ENCODE results near the gene ZGLP1. TPM values are rescaled to one million over a fixed set of nuclear protein-coding genes. Genes with fewer than 3 reads are reported as not detected.

The ZGLP1 gene
- total RNA-seq, 1 experiment from 2014 or later, result 1.8 TPM

DNA sequence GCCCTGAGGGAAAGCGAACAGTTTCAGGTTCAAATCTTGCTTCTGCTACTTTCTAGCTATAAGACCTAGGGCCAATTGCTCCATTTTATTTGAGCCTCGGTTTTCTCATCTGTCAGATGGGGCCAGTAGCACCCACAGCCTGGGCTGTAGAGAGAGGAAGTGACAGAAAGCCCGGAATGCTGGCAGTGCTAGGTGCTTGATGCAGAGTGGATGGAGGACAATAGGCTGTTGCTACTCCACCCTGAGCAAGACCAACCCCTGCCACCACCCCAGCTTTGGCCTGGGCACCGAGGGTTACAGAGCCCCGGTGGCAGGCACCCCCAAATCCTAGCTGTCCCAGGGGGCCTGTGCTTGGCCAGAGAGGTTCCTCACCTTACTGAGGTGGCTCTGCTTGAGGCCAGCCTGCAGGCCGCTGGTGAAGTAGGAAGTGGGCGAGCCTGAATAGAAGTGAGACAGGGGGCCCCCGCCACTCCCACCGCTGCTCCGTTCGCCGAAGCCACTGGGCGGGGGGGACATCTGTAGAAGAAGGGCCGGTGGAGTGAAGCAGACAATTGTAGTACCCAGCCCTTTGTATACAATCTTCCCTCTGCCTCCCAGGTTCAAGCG, 8.3 kb upstream of the ZGLP1 start:
- H3K9me2 ChIP-seq (replicated peaks; ENCODE audit: low read length), result no peaks in the 10 kb centered on the region
- H3K27me3 ChIP-seq (ENCODE audit: low read length), result no peaks in the 10 kb centered on the region
- H3F3A ChIP-seq (ENCODE audit: low read length, unreplicated experiment), result no peaks in the 10 kb centered on the region
- H3K36me3 ChIP-seq (ENCODE audit: low read depth, low read length), result peaks cover 30% of the 10 kb centered on the region
- no peak overlapping the region for H3K27ac ChIP-seq (ENCODE audit: low read length)
- no peak overlapping the region for H3K4me2 ChIP-seq (ENCODE audit: low read length)
- no peaks in the 10 kb centered on the region for H3K9me3 ChIP-seq (ENCODE audit: low read length)
- H2AFZ ChIP-seq (ENCODE audit: low read length), result no peak overlapping the region
- TF ChIP-seq EZH2phosphoT487 (IDR thresholded peaks at IDR 0.05; ENCODE audit: borderline replicate concordance, low read length), result no peak
- ChIA-PET CTCF (no interaction called here), POLR2A (ENCODE audit: unreplicated experiment) (interaction anchor here (0.6 kb wide), 1 partner anchor 10 kb away, joined by 8 read pairs; no protein-coding TSS in a partner anchor)
- ATAC-seq (no peak), DNase-seq (no peak)
- no peaks in the 10 kb centered on the region for H4K20me1 ChIP-seq (ENCODE audit: low read length)
- no peak overlapping the region for H3K9ac ChIP-seq (ENCODE audit: low read length)
- no TSS peak for BruUV-seq (replicated peaks)
- intact Hi-C loops (cut with micrococcal nuclease), result no loop called here
- peaks cover 15% of the 10 kb centered on the region for H3K79me2 ChIP-seq (ENCODE audit: low read length)
- H3K4me1 ChIP-seq (ENCODE audit: insufficient read depth, low read length), result peaks cover 10% of the 10 kb centered on the region; the same call in 1 of the 2 replicates
- H3K4me3 ChIP-seq (ENCODE audit: low read length), result no peak overlapping the region

DNA sequence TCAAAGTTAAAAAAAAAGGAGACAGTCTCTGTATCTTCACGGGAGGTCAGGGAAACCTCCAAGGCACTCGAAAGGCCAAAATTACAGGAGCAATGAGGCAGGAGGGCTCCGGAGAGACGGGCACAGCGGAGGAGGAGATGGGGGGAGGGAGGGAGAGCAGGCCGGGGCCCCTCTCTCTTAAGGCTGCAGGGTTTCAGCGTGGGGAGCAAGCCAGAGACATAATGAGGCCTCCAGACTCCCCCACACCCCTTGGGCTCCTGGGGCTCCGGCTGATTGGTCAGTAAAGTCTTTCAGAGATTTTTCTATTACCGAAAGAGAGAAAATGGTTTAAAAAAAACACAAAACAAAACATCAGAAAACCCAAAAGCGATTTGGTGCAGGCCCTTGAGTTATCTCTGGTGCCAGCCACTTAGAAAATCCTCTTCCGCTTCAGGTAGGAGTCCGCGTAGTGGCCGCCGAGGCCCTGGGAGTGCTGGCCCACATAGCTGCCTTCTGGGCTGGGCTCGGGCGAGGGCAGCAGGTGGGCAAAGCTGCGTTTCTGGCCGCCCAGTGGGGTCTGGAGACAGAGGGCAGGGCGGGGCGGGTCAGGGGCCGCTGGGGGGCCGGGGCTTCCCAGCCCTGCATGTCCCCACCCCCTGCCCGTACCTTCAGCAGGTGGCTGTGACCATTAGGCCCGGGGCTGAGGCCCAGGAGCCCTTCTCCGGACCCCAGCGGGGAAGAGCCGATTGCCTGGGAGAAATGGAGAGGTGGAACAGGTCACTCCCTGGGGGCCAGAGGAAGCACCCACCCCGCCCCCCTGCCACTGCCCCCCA, 7.6 kb upstream of the ZGLP1 start:
- Histone ChIP-seq H3K9me3 (ENCODE audit: low read length) (no peaks in the 10 kb centered on the region), H3K27me3 (ENCODE audit: low read length) (no peaks in the 10 kb centered on the region), H3K79me2 (ENCODE audit: low read length) (peaks cover 15% of the 10 kb centered on the region), H3F3A (ENCODE audit: low read length, unreplicated experiment) (no peaks in the 10 kb centered on the region), H3K4me2 (ENCODE audit: low read length) (no peak overlapping the region), H3K9ac (ENCODE audit: low read length) (no peak overlapping the region), H3K9me2 (replicated peaks; ENCODE audit: low read length) (no peaks in the 10 kb centered on the region), H3K27ac (ENCODE audit: low read length) (no peak overlapping the region), H2AFZ (ENCODE audit: low read length) (no peak overlapping the region), H3K4me1 (ENCODE audit: insufficient read depth, low read length) (peaks cover 10% of the 10 kb centered on the region; the same call in 1 of the 2 replicates), H4K20me1 (ENCODE audit: low read length) (no peaks in the 10 kb centered on the region), H3K4me3 (ENCODE audit: low read length) (no peak overlapping the region), H3K36me3 (ENCODE audit: low read depth, low read length) (peaks cover 25% of the 10 kb centered on the region)
- ChIA-PET CTCF (no interaction called here), POLR2A (ENCODE audit: unreplicated experiment) (interaction anchor here (0.6 kb wide), 3 partner anchors 11 to 17 kb away, joined by 4 to 26 read pairs (median 8); no protein-coding TSS in a partner anchor)
- BruUV-seq (replicated peaks), result no TSS peak
- intact Hi-C loops (cut with micrococcal nuclease), result no loop called here
- TF ChIP-seq, protein P1, sequence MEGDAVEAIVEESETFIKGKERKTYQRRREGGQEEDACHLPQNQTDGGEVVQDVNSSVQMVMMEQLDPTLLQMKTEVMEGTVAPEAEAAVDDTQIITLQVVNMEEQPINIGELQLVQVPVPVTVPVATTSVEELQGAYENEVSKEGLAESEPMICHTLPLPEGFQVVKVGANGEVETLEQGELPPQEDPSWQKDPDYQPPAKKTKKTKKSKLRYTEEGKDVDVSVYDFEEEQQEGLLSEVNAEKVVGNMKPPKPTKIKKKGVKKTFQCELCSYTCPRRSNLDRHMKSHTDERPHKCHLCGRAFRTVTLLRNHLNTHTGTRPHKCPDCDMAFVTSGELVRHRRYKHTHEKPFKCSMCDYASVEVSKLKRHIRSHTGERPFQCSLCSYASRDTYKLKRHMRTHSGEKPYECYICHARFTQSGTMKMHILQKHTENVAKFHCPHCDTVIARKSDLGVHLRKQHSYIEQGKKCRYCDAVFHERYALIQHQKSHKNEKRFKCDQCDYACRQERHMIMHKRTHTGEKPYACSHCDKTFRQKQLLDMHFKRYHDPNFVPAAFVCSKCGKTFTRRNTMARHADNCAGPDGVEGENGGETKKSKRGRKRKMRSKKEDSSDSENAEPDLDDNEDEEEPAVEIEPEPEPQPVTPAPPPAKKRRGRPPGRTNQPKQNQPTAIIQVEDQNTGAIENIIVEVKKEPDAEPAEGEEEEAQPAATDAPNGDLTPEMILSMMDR (conservative IDR thresholded peaks at IDR 0.05; ENCODE audit: low read depth, low read length), result no peak
- TF ChIP-seq EZH2 (IDR thresholded peaks at IDR 0.05; ENCODE audit: low read length, unreplicated experiment), result no peak
- no peak for TF ChIP-seq EZH2phosphoT487 (IDR thresholded peaks at IDR 0.05; ENCODE audit: borderline replicate concordance, low read length)
- no peak for DNase-seq
- no peak for ATAC-seq

DNA sequence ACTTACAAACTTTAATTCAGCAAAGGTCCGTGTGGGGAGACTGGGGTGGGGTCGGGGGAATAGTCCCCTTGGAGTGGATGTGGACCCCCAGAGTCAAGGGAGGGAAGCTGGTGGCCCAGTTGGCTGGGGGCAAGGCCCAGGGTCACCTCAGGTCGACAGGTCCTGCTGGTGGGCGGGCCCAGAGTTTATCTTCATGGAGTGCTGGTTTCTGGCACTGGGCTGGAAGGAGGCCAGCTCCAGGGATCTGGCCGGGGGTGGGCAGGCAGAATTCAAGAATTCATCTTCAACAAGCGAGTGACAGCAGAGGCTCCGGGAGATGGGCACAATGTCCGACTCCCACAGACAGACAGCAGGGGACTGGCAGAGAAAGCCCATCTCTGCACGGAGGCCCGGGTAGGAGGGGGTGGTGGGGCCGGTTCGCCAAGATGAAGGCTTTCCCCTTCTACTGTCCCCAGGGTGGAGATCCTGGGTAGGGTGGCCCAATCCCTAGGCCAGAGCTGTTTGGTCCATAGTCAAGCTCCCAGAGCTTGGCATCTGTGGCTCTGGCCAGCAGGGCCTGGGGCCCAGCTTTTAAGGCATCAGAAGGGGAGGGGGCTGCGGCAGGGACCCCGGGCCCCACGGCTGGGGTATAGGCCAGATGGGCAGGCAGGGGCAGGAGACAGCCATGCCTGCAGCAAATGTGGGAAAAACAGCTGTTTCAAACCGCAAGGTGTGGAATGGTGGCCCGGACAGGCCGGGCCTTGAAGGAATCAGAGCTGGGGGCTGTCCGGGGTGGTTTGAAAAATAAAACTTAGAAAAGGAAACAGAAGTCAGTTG, 6.8 kb upstream of the ZGLP1 start:
- peaks cover 15% of the 10 kb centered on the region for H3K79me2 ChIP-seq (ENCODE audit: low read length)
- H3K9ac ChIP-seq (ENCODE audit: low read length), result peak overlapping the region; percentile 87; the same call in 1 of the 2 replicates
- POLR2A ChIA-PET (ENCODE audit: unreplicated experiment), result interaction anchor here (0.6 kb wide), 2 partner anchors 17 to 18 kb away, joined by 4 to 26 read pairs; no protein-coding TSS in a partner anchor
- peak overlapping the region; percentile 93 for H3K4me2 ChIP-seq (ENCODE audit: low read length)
- H3K4me3 ChIP-seq (ENCODE audit: low read length), result peak overlapping the region; percentile 82
- no peaks in the 10 kb centered on the region for H3K9me3 ChIP-seq (ENCODE audit: low read length)
- intact Hi-C loops (cut with micrococcal nuclease), result no loop called here
- no peaks in the 10 kb centered on the region for H3K27me3 ChIP-seq (ENCODE audit: low read length)
- CTCF ChIA-PET, result no interaction called here
- H2AFZ ChIP-seq (ENCODE audit: low read length), result peak overlapping the region; percentile 87; the same call in 1 of the 2 replicates
- peaks cover 10% of the 10 kb centered on the region; the same call in 1 of the 2 replicates for H3K4me1 ChIP-seq (ENCODE audit: insufficient read depth, low read length)
- H3K9me2 ChIP-seq (replicated peaks; ENCODE audit: low read length), result no peaks in the 10 kb centered on the region
- ATAC-seq (no peak), DNase-seq (no peak)
- TSS peak; percentile 25 for BruUV-seq (replicated peaks)
- no peak overlapping the region for H3K27ac ChIP-seq (ENCODE audit: low read length)
- H3F3A ChIP-seq (ENCODE audit: low read length, unreplicated experiment), result no peaks in the 10 kb centered on the region
- H4K20me1 ChIP-seq (ENCODE audit: low read length), result no peaks in the 10 kb centered on the region
- peaks cover 20% of the 10 kb centered on the region for H3K36me3 ChIP-seq (ENCODE audit: low read depth, low read length)
- TF ChIP-seq, protein P1 (conservative IDR thresholded peaks at IDR 0.05; ENCODE audit: low read depth, low read length), result no peak
- TF ChIP-seq EZH2phosphoT487 (IDR thresholded peaks at IDR 0.05; ENCODE audit: borderline replicate concordance, low read length) (no peak), EZH2 (IDR thresholded peaks at IDR 0.05; ENCODE audit: low read length, unreplicated experiment) (no peak)

Measured in PC-3 (cell line).